Measurements from ENCODE around the gene LCN10. TPM values are rescaled to one million over a fixed set of nuclear protein-coding genes. Genes with fewer than 3 reads are reported as not detected.
A peak's percentile ranks its signal among the peaks of the same experiment; 100 is the strongest.

LCN10 gene
- total RNA-seq, 1 experiment from 2014 or later, result 1.5 TPM

- Mint-ChIP-seq H3K36me3 (ENCODE audit: insufficient read depth in 1 of 3, low read depth in 3 of 3) (no peaks in the 10 kb centered on the region), H3K27me3 (ENCODE audit: low read depth) (peaks cover 9% of the 10 kb centered on the region), H3K27ac (no peak overlapping the region), H3K9me3 (peaks cover 0 to 5% of the 10 kb centered on the region in 2 experiments; a peak in 1 of 5 replicates), H3K4me1 (peaks cover 12 to 28% of the 10 kb centered on the region in 2 experiments; a peak in 3 of 4 replicates), H3K4me3 (no peak overlapping the region)
- Histone ChIP-seq H4K5ac (ENCODE audit: insufficient read length, low read depth, low read length) (no peak overlapping the region), H2AK5ac (ENCODE audit: insufficient read length, low read length) (no peak overlapping the region), H2BK20ac (ENCODE audit: low read depth, low read length, poor library complexity, severe bottlenecking) (no peak overlapping the region), H2BK5ac (ENCODE audit: insufficient read length, low read length) (no peak overlapping the region), H3K79me2 (ENCODE audit: insufficient read depth, low read length) (no peaks in the 10 kb centered on the region), H3K4me1 (ENCODE audit: insufficient read depth, low read length) (no peaks in the 10 kb centered on the region), H3K9ac (ENCODE audit: extremely low read depth, insufficient read length, low read length) (no peak overlapping the region), H3K23me2 (ENCODE audit: insufficient read length, low read depth, low read length, poor library complexity, severe bottlenecking) (no peaks in the 10 kb centered on the region), H2BK12ac (ENCODE audit: insufficient read length, low read depth, low read length) (no peak overlapping the region), H4K8ac (replicated peaks; ENCODE audit: insufficient read length, low read depth, low read length) (no peak overlapping the region), H3K56ac (ENCODE audit: insufficient read length, low read depth, low read length) (no peak overlapping the region), H4K91ac (ENCODE audit: insufficient read length, low read depth, low read length) (no peak overlapping the region), H3K79me1 (ENCODE audit: insufficient read depth, low read depth, low read length, poor library complexity, severe bottlenecking) (no peaks in the 10 kb centered on the region), H3K9me3 (ENCODE audit: control insufficient read depth, low read depth, low read length) (no peaks in the 10 kb centered on the region), H3K23ac (ENCODE audit: insufficient read length, low read depth, low read length) (no peak overlapping the region), H3T11ph (ENCODE audit: low read length) (no peak overlapping the region), H3K27ac (ENCODE audit: insufficient read length, low read depth, low read length) (no peak overlapping the region), H3K18ac (ENCODE audit: insufficient read length, low read depth, low read length) (no peak overlapping the region), H3K4ac (ENCODE audit: low read depth, low read length) (no peak overlapping the region), H2BK15ac (ENCODE audit: low read depth, low read length) (no peak overlapping the region), H3K14ac (ENCODE audit: insufficient read depth, low read length) (no peak overlapping the region), H3K27me3 (ENCODE audit: insufficient read depth, low read length) (no peaks in the 10 kb centered on the region), H4K20me1 (ENCODE audit: control insufficient read depth, insufficient read depth, insufficient read length) (no peaks in the 10 kb centered on the region), H2BK120ac (ENCODE audit: low read depth, low read length, poor library complexity, severe bottlenecking) (no peak overlapping the region), H2AFZ (ENCODE audit: low read length) (no peak overlapping the region), H3K4me2 (ENCODE audit: insufficient read depth, insufficient read length, low read length) (no peak overlapping the region)
- TF ChIP-seq CTCF (conservative IDR thresholded peaks at IDR 0.05), result no peak
- no CpG with 5 or more reads among the region's 17 CpGs for WGBS (ENCODE audit: extremely low coverage, insufficient read length, low lambda C conversion rate)
- DNase-seq, result peak; percentile 31
Measured at GRCh38 chr9:136762221-136762691, 19.5 kb upstream of the LCN10 start.
